ENCODE data around the gene PSMD14.
"Not testable (repeated sequence)": the region's sequence is repeated elsewhere in the genome, so short reads cannot be mapped to it uniquely, and the experiment has no call there.

Gene PSMD14

DNA sequence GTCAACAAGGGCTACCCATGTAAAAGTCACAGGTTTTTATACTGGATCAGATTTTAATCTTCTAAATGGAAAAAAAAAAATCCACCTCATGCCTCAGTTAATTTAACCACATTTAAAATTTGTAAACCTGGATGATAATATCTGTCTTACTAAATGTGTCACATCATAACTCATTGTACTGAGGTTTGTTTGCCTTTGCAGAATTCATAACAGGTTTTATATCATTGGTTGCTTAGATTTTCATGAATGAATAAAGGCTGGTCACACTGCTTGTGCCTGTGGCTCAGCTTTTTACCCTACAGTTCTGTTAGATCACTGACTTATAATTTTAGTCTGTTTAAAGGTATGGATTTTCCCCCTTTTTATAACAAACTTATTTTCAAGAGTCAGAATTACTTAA is 48.9 kb downstream of the PSMD14 start:
- Histone ChIP-seq H3K27me3 (ENCODE audit: control insufficient read depth in 1 of 2, insufficient read depth in 1 of 2, low read length in 2 of 2) (no peaks in the 10 kb centered on the region), H3K4me3 (ENCODE audit: insufficient read depth in 1 of 2, low read depth in 1 of 2, low read length in 2 of 2) (no peak overlapping the region), H2BK12ac (ENCODE audit: low read length in 2 of 2) (no peak overlapping the region), H3K79me1 (replicated peaks; ENCODE audit: low read length, poor library complexity, severe bottlenecking) (peaks cover 13% of the 10 kb centered on the region), H3K4me1 (ENCODE audit: control insufficient read depth, insufficient read depth, low read depth, low read length) (no peaks in the 10 kb centered on the region), H3K9me3 (ENCODE audit: control insufficient read depth, low read length) (peaks cover 23% of the 10 kb centered on the region), H3K27ac (ENCODE audit: low read length, poor library complexity, severe bottlenecking) (no peak overlapping the region), H3K18ac (ENCODE audit: low read depth in 1 of 2, low read length in 2 of 2) (no peak overlapping the region), H3K4ac (ENCODE audit: low read depth in 1 of 2, low read length in 2 of 2) (no peak overlapping the region), H3K36me3 (ENCODE audit: control insufficient read depth in 1 of 2, insufficient read depth in 2 of 2, low read depth in 1 of 2, low read length in 2 of 2) (peaks cover 0 to 1% of the 10 kb centered on the region in 2 experiments), H2BK5ac (ENCODE audit: low read depth, low read length, poor library complexity, severe bottlenecking) (no peak overlapping the region), H3K14ac (ENCODE audit: low read length in 2 of 2) (no peak overlapping the region), H3K4me2 (ENCODE audit: low read length, poor library complexity, severe bottlenecking) (no peak overlapping the region), H2BK120ac (ENCODE audit: low read depth, low read length) (no peak overlapping the region), H2BK15ac (ENCODE audit: low read depth, poor library complexity, severe bottlenecking) (no peak overlapping the region), H3K23ac (ENCODE audit: low read length in 2 of 2) (no peak overlapping the region), H2AFZ (ENCODE audit: low read depth, low read length) (no peak overlapping the region), H4K8ac (ENCODE audit: low read length) (no peak overlapping the region), H3K9ac (ENCODE audit: low read length) (no peak overlapping the region), H4K91ac (ENCODE audit: low read length) (no peak overlapping the region), H2AK5ac (ENCODE audit: low read length, severe bottlenecking) (no peak overlapping the region)
- no peak for DNase-seq

DNA sequence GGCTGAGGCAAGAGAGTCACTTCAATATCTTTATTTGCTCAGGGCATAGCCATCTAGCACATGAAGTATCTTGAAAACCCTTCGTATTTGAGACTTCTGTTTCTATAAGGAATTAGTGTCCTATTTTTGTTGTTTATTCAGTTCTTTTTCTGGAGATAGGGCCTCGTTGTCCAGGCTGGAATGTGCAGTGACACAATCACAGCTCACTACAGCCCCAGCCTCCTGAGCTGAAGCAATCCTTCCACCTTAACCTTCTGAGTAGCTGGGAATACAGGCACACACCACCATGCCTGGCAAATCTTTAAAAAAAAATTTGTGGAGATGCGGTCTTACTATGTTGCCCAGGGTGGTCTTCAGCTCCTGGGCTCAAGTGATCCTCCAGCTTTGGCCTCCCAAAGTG is 50.6 kb downstream of the PSMD14 start:
- Histone ChIP-seq H2BK12ac (ENCODE audit: low read length in 2 of 2) (no peak overlapping the region), H2AK5ac (ENCODE audit: low read length, severe bottlenecking) (no peak overlapping the region), H3K79me1 (replicated peaks; ENCODE audit: low read length, poor library complexity, severe bottlenecking) (peaks cover 19% of the 10 kb centered on the region), H2BK120ac (ENCODE audit: low read depth, low read length) (no peak overlapping the region), H4K91ac (ENCODE audit: low read length) (no peak overlapping the region), H3K9me3 (ENCODE audit: control insufficient read depth, low read length) (peaks cover 40% of the 10 kb centered on the region), H3K9ac (ENCODE audit: low read length) (no peak overlapping the region), H3K23ac (ENCODE audit: low read length in 2 of 2) (no peak overlapping the region), H2BK5ac (ENCODE audit: low read depth, low read length, poor library complexity, severe bottlenecking) (no peak overlapping the region), H3K36me3 (ENCODE audit: control insufficient read depth in 1 of 2, insufficient read depth in 2 of 2, low read depth in 1 of 2, low read length in 2 of 2) (peaks cover 3 to 4% of the 10 kb centered on the region in 2 experiments), H3K4me1 (ENCODE audit: control insufficient read depth, insufficient read depth, low read depth, low read length) (no peaks in the 10 kb centered on the region), H3K27me3 (ENCODE audit: control insufficient read depth in 1 of 2, insufficient read depth in 1 of 2, low read length in 2 of 2) (no peaks in the 10 kb centered on the region), H4K8ac (ENCODE audit: low read length) (no peak overlapping the region), H3K14ac (ENCODE audit: low read length in 2 of 2) (no peak overlapping the region), H2AFZ (ENCODE audit: low read depth, low read length) (no peak overlapping the region), H2BK15ac (ENCODE audit: low read depth, poor library complexity, severe bottlenecking) (no peak overlapping the region), H3K4ac (ENCODE audit: low read depth in 1 of 2, low read length in 2 of 2) (no peak overlapping the region), H3K18ac (ENCODE audit: low read depth in 1 of 2, low read length in 2 of 2) (no peak overlapping the region), H3K27ac (ENCODE audit: low read length, poor library complexity, severe bottlenecking) (no peak overlapping the region), H3K4me2 (ENCODE audit: low read length, poor library complexity, severe bottlenecking) (no peak overlapping the region), H3K4me3 (ENCODE audit: insufficient read depth in 1 of 2, low read depth in 1 of 2, low read length in 2 of 2) (no peak overlapping the region)
- DNase-seq = peak; percentile 47
- 77% methylated on average over 2 of the region's 3 CpGs for WGBS

DNA sequence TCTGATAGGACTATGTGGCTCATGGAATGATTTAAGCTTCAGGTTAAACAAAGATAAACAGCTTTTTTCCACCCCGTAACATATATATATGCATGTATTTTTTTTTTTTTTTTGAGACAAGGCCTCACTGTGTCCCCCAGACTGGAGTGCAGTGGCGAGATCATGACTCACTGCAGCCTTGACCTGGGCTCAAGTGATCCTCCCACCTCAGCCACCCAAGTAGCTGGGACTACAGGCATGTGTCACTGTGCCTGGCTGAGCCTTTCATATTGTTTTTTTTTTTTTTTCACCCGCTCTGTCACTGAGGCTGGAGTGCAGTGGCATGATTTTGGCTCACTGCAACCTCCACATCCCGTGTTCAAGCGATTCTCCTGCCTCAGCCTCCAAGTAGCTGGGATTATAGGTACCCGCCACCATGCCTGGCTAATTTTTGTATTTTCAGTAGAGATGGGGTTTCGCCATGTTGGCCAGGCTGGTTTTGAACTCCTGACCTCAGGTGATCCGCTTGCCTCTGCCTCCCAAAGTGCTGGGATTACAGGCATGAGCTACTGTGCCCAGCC is 52.0 kb downstream of the PSMD14 start:
- H3K4ac ChIP-seq (ENCODE audit: low read depth in 1 of 2, low read length in 2 of 2); H2AK5ac ChIP-seq (ENCODE audit: low read length, severe bottlenecking); H3K27ac ChIP-seq (ENCODE audit: low read length, poor library complexity, severe bottlenecking); H3K27me3 ChIP-seq (ENCODE audit: control insufficient read depth in 1 of 2, insufficient read depth in 1 of 2, low read length in 2 of 2); H4K91ac ChIP-seq (ENCODE audit: low read length); H2BK12ac ChIP-seq (ENCODE audit: low read length in 2 of 2); H3K4me2 ChIP-seq (ENCODE audit: low read length, poor library complexity, severe bottlenecking); H3K4me3 ChIP-seq (ENCODE audit: insufficient read depth in 1 of 2, low read depth in 1 of 2, low read length in 2 of 2); H3K23ac ChIP-seq (ENCODE audit: low read length in 2 of 2); H2BK15ac ChIP-seq (ENCODE audit: low read depth, poor library complexity, severe bottlenecking); H3K36me3 ChIP-seq (ENCODE audit: control insufficient read depth in 1 of 2, insufficient read depth in 2 of 2, low read depth in 1 of 2, low read length in 2 of 2); H3K4me1 ChIP-seq (ENCODE audit: control insufficient read depth, insufficient read depth, low read depth, low read length); H4K8ac ChIP-seq (ENCODE audit: low read length); H2AFZ ChIP-seq (ENCODE audit: low read depth, low read length); H3K14ac ChIP-seq (ENCODE audit: low read length in 2 of 2); H3K18ac ChIP-seq (ENCODE audit: low read depth in 1 of 2, low read length in 2 of 2); H3K9ac ChIP-seq (ENCODE audit: low read length); H2BK5ac ChIP-seq (ENCODE audit: low read depth, low read length, poor library complexity, severe bottlenecking); H2BK120ac ChIP-seq (ENCODE audit: low read depth, low read length): not testable (repeated sequence)
- DNase-seq = peak; percentile 42
- peaks cover 43% of the 10 kb centered on the region for H3K9me3 ChIP-seq (ENCODE audit: control insufficient read depth, low read length)
- whole genome bisulfite sequencing = 90% methylated on average over 8 of the region's 8 CpGs
- H3K79me1 ChIP-seq (replicated peaks; ENCODE audit: low read length, poor library complexity, severe bottlenecking) = peaks cover 24% of the 10 kb centered on the region

DNA sequence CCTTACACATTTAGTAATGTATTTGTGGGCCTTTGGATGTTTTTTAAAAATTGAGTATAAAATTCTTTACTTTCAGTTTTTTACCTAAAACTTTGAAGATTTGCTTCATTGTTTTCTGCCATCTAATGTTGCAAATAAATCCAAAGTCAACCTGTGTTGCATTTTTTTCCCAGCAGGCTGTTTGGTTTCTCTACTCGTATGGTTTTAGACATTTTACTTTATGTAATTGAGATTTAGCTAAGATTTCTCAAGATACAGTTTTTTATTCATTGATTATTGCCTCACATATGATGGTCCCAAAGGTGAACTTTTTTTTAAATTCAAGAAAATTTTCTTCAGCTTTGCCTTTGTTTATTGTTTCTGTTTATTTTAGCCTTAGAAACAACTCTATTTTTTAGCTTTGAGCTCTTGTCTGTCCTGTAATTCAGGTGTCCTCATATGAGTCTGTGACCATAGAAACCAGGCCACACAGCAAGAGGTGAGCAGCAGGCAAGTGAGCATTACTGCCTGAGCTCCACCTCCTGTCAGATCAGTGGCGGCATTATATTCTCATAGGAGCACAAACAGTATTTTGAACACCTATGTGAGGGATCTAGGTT is 54.4 kb downstream of the PSMD14 start:
- Histone ChIP-seq H3K4ac (ENCODE audit: low read depth in 1 of 2, low read length in 2 of 2) (no peak overlapping the region), H3K23ac (ENCODE audit: low read length in 2 of 2) (no peak overlapping the region), H2BK5ac (ENCODE audit: low read depth, low read length, poor library complexity, severe bottlenecking) (no peak overlapping the region), H4K8ac (ENCODE audit: low read length) (no peak overlapping the region), H3K79me1 (replicated peaks; ENCODE audit: low read length, poor library complexity, severe bottlenecking) (peaks cover 24% of the 10 kb centered on the region), H3K4me2 (ENCODE audit: low read length, poor library complexity, severe bottlenecking) (no peak overlapping the region), H3K4me3 (ENCODE audit: insufficient read depth in 1 of 2, low read depth in 1 of 2, low read length in 2 of 2) (peak overlapping the region in 1 of 2 experiments; percentile 7), H3K27me3 (ENCODE audit: control insufficient read depth in 1 of 2, insufficient read depth in 1 of 2, low read length in 2 of 2) (no peaks in the 10 kb centered on the region), H4K91ac (ENCODE audit: low read length) (no peak overlapping the region), H3K14ac (ENCODE audit: low read length in 2 of 2) (no peak overlapping the region), H2BK12ac (ENCODE audit: low read length in 2 of 2) (no peak overlapping the region), H2AK5ac (ENCODE audit: low read length, severe bottlenecking) (no peak overlapping the region), H2BK15ac (ENCODE audit: low read depth, poor library complexity, severe bottlenecking) (no peak overlapping the region), H3K9me3 (ENCODE audit: control insufficient read depth, low read length) (peaks cover 43% of the 10 kb centered on the region), H3K18ac (ENCODE audit: low read depth in 1 of 2, low read length in 2 of 2) (no peak overlapping the region), H2AFZ (ENCODE audit: low read depth, low read length) (no peak overlapping the region), H3K9ac (ENCODE audit: low read length) (no peak overlapping the region), H3K27ac (ENCODE audit: low read length, poor library complexity, severe bottlenecking) (no peak overlapping the region), H3K36me3 (ENCODE audit: control insufficient read depth in 1 of 2, insufficient read depth in 2 of 2, low read depth in 1 of 2, low read length in 2 of 2) (peaks cover 9 to 22% of the 10 kb centered on the region in 2 experiments), H2BK120ac (ENCODE audit: low read depth, low read length) (no peak overlapping the region), H3K4me1 (ENCODE audit: control insufficient read depth, insufficient read depth, low read depth, low read length) (no peaks in the 10 kb centered on the region)
- DNase-seq = no peak
- no CpG with 5 or more reads among the region's 2 CpGs for WGBS
